ENCODE data around the gene PHLPP1.

PHLPP1 gene

DNA sequence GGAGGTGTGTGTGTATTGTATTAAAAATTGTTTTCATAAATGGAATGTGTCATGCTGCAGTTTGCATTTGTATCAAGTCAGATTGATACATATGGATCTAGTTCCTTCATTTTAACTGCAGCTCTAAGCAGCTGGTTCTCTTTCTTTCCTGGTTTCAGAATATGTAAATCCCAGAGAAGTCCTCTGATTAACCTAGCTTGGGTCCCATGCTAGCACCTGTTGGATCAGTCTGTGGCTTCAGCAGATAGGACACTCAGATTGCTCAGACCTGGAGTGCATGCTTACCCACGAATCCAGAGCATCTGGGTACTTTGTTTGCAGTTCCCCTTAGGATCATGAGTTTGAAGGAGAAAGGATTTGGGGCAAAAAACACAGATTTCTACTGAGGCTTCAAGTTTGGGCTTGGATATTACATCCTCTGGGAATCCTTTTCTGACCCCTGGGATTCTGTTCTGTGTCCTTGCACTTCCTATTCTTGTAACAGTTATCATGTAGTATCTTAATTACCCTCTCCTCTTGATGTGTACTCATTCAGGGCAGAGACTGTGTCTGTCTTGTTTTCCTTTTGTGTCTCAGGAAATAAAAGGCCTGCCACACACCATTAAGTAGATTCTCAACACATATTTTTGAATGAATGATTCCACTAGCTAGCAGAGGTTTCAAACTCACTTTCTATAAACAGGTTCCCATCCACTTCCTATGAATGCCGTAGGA is 142.1 kb downstream of the PHLPP1 start:
- no peak for DNase-seq

DNA sequence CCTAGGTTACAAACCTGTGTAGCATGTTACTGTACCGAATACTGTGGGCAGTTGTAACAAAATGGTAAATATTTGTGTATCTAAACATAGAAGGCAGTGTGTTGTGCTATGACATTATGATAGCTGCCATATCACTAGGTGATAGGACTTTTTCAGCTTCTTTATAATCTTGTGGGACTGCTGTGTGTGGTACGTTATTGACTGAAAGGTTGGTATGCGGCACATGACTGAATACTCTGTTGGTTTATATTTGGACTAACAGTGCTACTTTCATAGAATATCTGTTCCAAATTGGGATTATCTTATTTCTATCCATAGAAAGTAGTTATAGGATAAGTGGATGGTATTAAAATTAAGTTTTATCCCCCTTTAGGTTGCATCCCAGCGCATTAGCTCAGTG is 144.7 kb downstream of the PHLPP1 start:
- DNase-seq = no peak

DNA sequence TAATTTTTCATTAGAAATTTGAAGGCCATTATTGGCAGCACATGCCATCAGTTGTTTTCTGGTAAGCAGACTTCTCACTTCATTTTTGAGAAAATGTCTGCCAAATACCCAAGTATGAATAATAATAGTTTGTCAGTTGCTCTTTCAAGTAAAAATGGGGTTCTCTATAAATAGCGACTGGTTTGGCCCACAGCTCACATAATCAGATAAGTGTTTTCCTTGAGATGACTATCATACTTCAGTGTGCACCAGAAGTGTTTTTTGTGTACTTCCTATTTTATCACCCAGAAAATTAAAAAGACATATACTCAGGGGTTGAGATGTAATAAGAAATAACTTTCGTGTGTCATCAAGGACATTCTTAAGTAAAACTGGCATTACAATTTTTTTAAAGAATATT is 147.1 kb downstream of the PHLPP1 start:
- no peak for DNase-seq

DNA sequence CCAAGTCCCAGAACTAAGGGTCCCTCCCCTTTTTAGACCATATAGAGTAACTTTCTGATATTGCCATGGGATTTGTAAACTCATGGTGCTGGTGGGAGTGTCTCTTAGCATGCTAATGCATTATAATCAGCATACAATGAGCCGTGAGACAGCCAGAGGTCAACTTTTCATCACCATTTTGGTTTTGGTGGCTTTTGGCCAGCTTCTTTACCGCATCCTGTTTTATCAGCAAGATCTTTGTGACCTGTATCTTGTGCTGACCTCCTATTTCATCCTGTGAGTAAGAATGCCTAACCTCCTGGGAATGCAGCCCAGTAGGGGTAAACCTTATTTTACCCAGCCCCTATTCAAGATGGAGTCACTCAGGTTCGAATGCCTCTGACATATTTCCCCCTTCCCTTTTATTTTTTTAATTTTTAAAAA is 148.2 kb downstream of the PHLPP1 start:
- DNase-seq = no peak

DNA sequence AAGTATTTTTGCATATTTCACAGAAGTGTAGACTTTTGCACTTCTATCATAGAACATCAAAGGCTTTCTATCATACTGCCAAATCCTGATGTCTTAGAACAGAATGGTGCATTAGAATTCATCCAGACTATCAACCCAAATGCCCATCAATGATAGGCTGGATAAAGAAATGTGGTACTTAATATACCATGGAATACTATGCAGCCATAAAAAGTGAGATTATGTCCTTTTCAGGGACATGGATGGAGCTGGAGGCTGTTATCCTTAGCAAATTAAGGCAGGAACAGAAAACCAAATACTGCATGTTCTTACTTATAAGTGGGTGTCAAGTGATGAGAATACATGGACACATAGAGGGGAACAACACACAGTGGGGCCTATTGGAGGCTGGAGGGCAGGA is 150.2 kb downstream of the PHLPP1 start:
- DNase-seq = no peak

DNA sequence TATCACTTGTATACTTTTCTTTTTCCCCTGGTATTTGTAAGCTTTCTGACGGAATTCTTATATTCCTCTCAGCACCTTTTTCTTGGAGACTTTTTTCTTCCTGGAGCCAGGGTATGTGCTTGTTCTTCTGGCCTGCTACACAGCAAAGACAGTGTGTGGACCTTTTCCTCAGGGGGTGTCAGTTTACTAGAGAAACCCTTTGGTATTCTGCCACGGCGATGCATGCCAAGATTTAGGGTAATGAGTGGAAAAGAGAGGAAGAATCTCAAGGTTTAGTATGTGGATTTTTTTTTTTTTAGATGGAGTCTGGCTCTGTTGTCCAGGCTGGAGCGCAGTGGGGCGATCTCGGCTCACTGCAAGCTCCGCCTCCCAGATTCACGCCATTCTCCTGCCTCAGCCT is 152.2 kb downstream of the PHLPP1 start:
- no peak for DNase-seq

DNA sequence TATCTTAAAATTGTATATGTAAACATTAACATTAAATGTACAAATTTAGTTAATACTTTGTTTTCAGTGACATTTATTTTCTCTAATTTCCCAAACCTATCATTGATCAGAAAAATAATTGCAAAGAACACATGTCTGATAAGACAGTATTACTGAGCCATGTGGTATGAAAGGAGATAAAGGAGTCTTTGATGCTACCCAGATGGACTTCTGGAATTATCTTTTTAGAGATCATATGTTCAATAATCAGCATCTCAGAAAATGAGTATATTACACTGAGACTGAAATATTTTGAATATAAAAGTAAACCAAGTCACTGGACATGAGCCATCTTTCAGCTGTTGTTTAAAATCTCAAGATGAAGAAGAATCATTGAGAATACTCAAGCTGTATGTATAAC is 153.3 kb downstream of the PHLPP1 start:
- no peak for DNase-seq

DNA sequence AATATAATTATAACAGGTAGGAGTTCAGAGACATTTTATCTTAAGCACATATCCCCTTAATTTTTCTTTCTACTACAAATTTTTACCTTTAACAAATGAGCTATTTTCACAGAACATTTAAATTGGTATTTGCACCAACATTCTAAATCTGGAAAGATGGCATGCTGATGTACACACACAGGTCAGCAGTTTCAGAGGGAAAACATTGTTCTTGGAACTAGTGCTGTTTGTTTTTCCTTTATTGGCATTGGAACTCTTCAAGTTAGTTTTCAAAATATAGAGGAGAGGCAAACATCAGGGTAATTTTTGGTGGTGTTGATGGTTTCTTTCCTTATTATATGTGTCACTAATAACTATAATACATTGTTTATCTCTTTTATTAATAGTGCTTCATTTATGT is 155.3 kb downstream of the PHLPP1 start:
- no peak for DNase-seq

DNA sequence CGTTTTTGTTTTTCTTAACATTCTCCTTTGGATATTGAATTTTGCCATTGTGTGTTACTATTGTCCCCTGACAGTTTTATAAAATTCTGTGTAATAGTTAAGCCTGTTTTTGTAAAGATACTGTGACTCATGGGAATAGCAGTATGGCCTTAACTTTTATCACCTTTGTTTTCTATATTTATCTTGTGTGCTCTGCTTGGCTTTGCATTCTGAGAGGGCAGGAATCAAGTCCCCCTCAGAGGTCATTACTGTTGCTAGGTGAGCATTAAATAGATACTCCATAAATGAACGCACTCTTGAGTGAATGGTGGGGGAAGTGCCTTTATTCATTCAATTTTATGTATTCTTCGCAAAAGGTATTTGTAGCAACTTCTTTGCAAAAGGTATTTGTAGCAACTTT is 160.0 kb downstream of the PHLPP1 start:
- DNase-seq = no peak

DNA sequence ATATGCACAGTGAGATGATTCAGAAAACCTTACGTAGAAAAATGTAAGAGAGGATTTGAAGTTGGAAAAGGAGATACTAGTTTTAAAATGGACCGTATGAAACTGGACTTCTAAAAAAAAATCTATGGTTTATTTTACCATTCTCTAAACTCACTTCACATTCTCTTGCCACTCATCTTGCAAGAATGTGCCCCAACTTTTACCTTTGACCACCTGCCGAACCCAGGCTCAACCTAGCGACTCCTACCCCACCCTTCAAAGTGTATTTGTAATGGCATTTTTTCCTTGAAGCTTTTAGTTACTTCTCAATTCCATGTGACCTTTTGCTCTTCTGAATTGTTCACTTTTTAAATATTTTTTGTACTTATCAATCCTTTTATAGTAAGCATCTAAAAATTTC is 160.8 kb downstream of the PHLPP1 start:
- DNase-seq = no peak

DNA sequence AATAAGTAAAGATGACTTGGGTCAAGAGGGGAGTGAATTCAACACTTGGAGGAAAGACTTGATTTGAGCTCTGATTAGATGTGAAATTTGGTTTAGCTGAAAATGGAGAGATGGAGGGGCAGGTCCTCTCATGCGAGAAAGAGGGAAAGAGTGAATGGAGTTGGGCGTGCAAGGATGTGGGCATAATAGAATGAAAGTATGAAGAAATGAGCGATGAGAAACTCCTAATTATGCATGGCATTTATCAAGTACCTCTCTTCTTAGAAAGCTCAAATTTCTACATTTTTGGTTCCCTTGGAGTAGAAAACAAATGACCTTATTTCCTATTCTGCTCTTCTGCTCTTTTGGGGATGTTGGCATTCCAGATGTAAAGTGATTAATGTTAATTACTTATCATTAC is 161.5 kb downstream of the PHLPP1 start:
- no peak for DNase-seq

DNA sequence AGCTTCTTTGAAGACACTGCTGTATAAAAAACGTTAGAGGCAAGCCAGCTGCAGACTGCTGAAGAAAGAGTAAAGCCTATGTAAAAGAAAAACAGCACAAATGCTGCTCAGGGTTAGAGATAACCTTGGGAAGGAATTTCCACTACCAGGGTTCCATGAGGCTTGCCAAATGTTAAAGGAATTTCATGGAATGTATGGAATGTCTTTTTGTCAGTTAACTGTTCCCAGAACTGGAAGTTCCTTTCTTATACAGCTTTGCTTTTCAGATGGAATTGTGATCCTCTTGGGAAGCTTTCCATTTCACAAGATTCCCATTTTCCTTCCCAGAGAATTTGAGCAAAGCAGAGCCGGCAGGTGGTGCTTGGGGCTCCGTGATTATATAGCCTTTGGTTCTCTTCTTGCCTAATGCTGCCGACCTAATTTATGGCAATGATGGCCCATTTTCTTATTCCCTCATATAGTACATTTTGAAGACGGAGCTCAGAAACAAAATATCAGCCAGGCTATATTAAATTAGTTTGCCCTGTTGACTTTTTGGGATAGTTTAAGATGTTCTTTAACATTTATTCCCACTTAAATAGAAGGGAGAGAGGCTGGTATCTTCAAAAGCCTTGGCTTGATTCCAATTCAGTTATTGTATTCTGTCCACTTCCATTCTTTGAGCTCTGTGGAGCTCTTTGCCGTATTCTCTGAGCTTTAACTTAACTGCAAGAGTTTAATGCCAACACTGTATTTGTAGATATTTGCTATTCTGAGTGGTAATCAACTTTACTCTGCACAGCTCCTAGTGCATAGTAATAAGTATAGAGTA is 162.3 kb downstream of the PHLPP1 start:
- DNase-seq = no peak

DNA sequence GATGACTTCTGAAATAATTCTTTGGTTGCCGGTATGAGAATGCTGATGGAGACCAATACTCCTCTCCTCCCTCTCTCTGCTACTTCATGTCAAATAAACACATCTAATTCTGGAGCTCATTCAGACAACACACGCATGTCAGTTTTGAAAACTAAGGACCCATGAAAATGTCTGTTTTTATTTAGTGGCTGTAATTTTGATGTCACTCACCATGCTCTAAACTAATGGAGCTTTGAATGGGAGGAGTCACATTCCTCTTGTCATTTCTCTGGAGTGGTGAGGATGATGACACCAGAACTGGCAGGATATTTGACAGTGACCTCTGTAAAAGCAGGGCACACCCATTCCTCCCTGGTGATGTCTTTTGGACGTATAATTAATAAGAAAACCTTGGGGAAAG is 163.0 kb downstream of the PHLPP1 start:
- DNase-seq = no peak

DNA sequence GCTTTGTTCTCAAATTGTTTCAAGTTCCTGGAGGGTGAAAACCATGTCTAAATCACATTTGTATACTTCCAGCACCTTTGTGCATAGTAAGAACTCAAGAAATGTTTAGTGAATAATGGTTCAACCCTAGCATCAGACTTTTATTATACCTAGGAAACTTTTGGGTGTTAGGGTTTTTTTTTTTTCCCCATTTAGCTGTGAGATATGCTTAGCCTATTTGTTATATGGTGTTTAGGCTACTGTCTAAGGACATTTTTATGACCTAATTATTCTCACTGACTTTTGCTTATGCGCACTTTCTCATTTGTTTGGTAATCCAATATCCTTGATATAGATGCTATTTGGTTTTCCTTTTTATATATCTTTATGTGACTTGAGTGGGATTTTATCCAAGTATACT is 164.7 kb downstream of the PHLPP1 start:
- no peak for DNase-seq

DNA sequence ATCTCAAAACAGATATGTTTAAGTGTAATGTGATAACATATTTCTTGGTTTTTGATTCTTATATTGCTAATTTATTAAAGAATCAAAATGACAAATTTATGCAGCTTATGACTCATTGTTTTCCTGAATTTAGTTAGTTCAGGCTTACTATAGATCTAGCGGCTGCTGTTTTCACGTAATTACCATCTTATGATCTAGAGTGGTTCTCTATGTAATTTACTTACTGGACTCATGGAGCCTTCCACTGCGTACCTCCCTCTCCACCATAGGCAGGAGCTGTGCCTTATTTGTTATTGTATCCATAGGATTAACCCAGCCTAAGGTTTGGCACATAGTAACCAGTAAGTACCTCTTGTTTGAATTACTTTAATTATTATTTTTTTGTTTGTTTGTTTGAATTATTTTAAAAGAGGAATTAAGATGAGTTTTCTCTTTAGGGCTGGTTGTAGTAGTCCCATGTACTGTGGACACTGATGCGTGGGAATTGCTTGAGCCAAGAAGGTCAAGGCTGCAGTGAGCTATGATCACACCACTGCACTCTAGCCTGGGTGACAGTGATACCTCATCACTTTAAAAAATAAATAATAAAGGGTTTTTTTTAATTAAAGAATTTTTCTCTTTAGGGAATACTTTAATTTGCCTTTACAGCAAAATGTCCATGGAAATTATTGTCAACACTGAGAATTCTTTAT is 165.5 kb downstream of the PHLPP1 start:
- DNase-seq = no peak

DNA sequence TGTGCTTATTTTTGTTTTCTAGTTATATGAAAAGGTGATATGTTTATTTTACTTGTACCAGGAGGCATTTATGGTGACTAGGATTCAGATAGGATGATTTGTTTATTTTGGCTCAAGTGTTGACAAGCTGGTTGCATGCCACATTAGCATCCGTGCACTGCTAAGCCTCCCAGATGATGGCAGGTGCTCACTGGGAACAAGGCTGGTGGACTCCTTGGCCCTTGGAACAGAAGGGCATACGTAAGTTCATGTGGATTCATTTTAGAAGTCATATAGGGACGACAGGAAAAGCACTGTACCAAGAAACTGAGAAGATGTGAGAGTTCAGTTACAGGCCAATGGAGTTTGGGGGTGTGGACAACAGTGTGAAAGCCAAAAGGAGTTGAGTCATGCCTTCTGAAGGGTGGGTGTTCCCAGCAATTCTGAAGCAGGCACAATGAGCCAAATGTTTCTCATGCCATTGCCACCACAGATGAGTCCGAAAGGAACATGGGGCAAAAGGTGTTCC is 166.2 kb downstream of the PHLPP1 start:
- no peak for DNase-seq

DNA sequence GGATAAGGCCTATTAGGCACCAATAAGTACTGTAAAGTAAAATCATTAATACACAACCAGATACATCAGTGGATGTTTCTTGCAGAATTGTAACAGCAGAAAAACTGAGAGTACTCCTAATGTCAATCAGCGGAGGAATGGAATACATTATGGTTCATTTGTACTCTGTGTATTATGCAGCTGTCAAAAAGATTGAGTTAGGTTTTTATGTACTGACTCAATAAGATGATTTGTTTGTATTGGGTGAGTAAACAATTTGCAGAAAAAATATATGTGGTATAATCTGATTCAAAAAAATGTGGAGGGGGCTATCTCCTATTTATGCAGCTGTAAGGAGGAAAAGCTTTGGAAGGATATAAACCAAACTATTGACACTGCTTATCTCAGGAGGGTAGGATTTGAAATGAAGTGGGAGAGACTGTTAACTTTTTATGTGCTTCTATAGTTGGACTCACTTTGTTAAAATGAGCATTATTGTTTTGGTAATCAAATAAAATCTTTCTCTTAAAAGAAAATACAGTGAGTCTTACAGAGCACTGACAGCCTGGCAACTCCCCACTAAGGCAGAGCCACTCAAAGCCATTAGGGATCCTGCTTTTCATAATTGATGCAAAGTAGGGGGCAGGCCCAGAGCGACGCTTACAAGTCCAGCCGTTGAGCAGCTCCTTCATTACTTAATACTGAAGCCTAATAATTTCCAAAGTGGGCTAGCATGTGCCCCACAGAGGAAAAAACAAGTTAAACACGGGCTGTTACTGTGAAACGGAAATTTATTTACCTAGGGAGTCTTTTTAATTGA is 168.8 kb downstream of the PHLPP1 start:
- no peak for DNase-seq

DNA sequence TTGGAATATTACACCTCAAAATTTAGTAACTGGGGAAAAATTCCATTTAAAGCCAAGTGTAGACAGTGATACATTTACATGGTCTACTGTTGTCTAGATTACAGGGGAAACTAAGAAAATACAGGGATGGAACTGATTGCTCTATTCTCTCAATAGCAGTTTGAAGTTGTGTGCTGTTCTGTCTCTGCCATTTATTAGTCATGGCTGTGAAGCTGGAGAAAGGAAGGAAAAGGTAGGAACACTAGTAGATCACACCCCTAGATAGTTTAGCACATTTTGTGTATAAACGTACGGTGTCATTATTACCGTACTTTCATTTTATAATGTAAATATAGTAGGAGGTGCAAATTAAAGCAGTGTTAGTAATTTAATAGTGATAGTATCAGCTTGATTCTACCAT is 170.5 kb downstream of the PHLPP1 start:
- DNase-seq = no peak

DNA sequence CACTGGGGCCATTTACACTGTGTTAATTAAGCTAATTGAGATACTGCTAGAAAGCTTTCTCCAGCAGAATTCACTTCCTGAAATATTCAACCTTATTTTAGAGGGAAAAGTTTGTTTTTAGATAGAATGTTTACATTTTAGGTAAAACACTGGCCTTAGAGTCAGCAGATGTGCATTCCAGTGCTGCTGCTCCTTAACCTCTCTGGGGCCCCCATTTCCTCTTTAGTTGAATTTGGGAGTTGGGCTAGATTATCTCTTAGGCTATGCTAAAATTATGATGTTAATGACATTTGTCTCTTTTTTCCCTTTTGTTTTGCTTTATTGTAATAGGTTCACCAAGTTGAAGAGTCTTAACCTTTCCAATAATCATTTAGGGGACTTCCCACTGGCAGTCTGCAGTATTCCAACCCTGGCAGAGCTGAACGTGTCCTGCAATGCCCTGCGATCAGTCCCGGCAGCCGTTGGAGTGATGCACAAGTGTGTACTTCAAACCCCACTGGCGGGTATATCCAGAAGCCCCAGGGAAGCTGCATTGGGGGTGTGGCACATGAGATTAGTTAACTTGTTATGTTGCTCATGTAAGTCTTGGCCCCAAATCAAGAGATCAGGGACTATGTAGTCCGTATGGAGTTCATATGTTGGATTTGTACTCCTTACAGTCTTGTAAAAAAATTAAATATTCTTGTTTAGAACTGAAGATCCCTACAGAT is 179.5 kb downstream of the PHLPP1 start:
- no peak for DNase-seq

DNA sequence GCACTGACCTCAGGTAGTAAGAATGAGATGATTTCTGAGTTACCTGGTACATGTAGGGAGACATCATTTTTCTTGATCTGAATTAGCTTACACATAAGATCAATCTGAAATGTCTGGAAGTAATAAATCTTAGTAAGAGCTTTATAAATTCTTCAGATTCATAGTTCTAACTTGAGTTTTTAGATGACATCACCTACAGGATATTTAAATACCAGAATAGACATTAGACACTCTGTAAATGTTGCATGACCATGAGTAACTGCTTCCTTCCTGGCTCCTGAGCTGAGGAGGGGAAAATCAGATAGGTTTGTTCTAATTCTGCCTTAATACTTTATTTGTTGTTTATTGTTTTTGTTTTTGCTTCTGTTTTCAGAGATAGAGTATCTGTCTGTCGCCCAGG is 181.8 kb downstream of the PHLPP1 start:
- no peak for DNase-seq

DNA sequence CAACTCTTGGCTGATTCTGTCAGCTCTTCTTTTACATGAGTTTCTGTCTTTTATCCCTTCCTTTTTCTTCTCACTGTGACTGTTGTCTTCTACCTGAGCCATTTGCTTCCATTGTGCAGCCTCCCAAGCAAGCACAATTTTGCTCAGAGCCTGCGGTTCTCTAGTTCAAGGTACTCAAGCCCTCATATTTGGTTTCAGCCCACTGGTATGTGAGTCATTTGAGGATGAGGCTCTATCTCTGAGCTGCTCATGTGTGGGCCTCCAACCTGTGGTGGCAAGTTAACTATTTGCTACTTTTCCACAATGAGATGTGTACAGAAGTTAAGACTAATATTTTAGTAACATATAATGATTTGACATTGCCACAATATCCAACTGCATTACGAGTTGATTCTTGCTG is 183.0 kb downstream of the PHLPP1 start:
- DNase-seq = no peak

DNA sequence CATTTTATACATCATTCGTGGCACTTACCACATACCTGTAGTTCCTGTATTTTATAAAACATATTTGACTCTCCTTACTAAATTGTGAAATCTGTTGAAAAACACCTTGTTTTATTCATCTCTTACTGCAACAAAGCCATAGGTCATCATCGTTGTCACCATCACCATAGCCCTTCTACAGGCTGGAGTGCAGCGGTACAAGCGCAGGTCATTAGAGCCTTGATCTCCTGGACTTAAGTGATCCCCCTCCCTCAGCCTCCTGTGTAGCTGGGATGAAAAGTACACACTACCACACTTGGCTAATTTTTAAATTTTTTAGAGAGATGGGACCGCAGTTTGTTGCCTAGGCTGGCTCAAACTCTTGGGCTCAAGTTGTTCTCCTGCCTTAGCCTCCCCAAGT is 184.2 kb downstream of the PHLPP1 start:
- DNase-seq = no peak
